Suprapubic skin (tissue), 4 donors: ENCODE measurements around the gene THG1L. TPM values are rescaled to one million over a fixed set of nuclear protein-coding genes. Genes with fewer than 3 reads are reported as not detected.

Experiments used
- DNase-seq, 2 donors: peaks; one replicate each; pipeline ENCODE4 v3.0.0-alpha.2; 2019; ENCODE audit warnings: low spot score in 2 of 2
- H3K27ac ChIP-seq: fragments of 200-600 bp; sonication (generic); one replicate; pipeline ENCODE4 v1.5.1; 2019
- H3K27me3 ChIP-seq: fragments of 200-600 bp; sonication (generic); one replicate; pipeline ENCODE4 v1.5.1; 2019
- H3K36me3 ChIP-seq: fragments of 200-600 bp; sonication (generic); one replicate; pipeline ENCODE4 v1.5.1; 2019
- H3K4me1 ChIP-seq: fragments of 200-600 bp; sonication (generic); one replicate; pipeline ENCODE4 v1.5.1; 2019
- H3K4me3 ChIP-seq: fragments of 200-600 bp; sonication (generic); one replicate; pipeline ENCODE4 v1.5.1; 2019; ENCODE audit warnings: mild to moderate bottlenecking
- H3K9me3 ChIP-seq: fragments of 200-600 bp; sonication (generic); one replicate; pipeline ENCODE4 v1.5.1; 2019
- EP300 ChIP-seq: sonication (generic); formaldehyde crosslinking; IDR thresholded peaks from one replicate; pipeline ENCODE4 v1.6.1; 2017; ENCODE audit warnings: antibody characterized with exemption
- POLR2A ChIP-seq, 2 donors: fragments of 450-650 bp; IDR thresholded peaks; one replicate each; pipeline ENCODE4 v1.6.1; 2017; ENCODE audit warnings: antibody characterized with exemption in 2 of 2, mild to moderate bottlenecking in 2 of 2, moderate library complexity in 2 of 2
- POLR2AphosphoS5 ChIP-seq, 3 donors: sonication (generic); formaldehyde crosslinking; IDR thresholded peaks; one replicate each; pipeline ENCODE4 v1.6.1; 2017; ENCODE audit warnings: antibody characterized with exemption in 3 of 3
- WGBS: methylation state at CpG from one replicate; pipeline ENCODE4 v1.1.5; 2018; 5-methylcytosine and 5-hydroxymethylcytosine counted together
- total RNA-seq, 4 donors: library from RNA; depleted of rRNA; stranded (reverse); fragments of >200 nt; gene quantifications; one replicate each; pipeline ENCODE4 v1.1.0, GENCODE V29; 2016
- TF ChIP-seq, protein P1 (sequence below), 2 donors: fragments of 200-600 bp in 1 of 2; fragments of 450-650 bp in 1 of 2; sonication (generic) in 1 of 2; IDR thresholded peaks; one replicate each; pipeline ENCODE4 v1.5.1; 2016 to 2019; ENCODE audit warnings: antibody characterized with exemption in 2 of 2, mild to moderate bottlenecking in 1 of 2, moderate library complexity in 1 of 2

THG1L gene
- total RNA-seq, 4 donors from 2014 or later: 5.1 to 14.5 (median 11.0) TPM

DNA sequence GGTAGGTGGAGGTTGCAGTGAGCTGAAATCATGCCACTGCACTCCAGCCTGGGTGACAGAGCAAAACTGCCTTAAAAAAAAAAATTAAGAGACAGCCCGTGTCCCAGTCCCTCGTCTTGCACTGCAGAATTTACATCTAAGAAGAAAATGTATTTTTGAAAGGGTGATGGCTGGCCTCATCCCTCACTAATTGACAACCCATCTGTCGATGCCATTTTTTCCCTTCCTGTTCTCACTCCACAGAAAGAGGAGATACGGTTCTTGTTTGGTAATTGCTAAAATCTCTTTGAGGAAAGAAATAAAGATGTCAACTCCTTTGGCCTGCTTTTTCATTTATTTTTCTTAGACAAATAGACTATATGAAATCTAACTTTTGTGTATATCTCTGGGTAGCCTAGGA is 9.9 kb downstream of the THG1L start:
- 58% methylated on average over 4 of the region's 4 CpGs for WGBS

GRCh38 chr5:157743163-157744050 is 12.2 kb downstream of the THG1L start, which contains the start of gene LSM11:
Gene LSM11 (plus strand): TSS chr5:157743712. CDS start chr5:157743751, 39 bp downstream.
- Histone ChIP-seq H3K9me3 (no peaks in the 10 kb centered on the region), H3K4me1 (peaks cover 21% of the 10 kb centered on the region), H3K4me3 (peak within 1 kb of the TSS; percentile 81), H3K27ac (no peak within 1 kb of the TSS), H3K36me3 (peaks cover 16% of the 10 kb centered on the region), H3K27me3 (no peaks in the 10 kb centered on the region)
- WGBS: 1% methylated on average over 9 of the region's 79 CpGs
- TF ChIP-seq POLR2A (IDR thresholded peaks at IDR 0.05): no peak
- TF ChIP-seq POLR2AphosphoS5 (IDR thresholded peaks at IDR 0.05): no peak
- TF ChIP-seq EP300: no peak
- TF ChIP-seq, protein P1, sequence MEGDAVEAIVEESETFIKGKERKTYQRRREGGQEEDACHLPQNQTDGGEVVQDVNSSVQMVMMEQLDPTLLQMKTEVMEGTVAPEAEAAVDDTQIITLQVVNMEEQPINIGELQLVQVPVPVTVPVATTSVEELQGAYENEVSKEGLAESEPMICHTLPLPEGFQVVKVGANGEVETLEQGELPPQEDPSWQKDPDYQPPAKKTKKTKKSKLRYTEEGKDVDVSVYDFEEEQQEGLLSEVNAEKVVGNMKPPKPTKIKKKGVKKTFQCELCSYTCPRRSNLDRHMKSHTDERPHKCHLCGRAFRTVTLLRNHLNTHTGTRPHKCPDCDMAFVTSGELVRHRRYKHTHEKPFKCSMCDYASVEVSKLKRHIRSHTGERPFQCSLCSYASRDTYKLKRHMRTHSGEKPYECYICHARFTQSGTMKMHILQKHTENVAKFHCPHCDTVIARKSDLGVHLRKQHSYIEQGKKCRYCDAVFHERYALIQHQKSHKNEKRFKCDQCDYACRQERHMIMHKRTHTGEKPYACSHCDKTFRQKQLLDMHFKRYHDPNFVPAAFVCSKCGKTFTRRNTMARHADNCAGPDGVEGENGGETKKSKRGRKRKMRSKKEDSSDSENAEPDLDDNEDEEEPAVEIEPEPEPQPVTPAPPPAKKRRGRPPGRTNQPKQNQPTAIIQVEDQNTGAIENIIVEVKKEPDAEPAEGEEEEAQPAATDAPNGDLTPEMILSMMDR (IDR thresholded peaks at IDR 0.05): peak; percentile 94 to 100
- peak; percentile 93 for DNase-seq

More for the DNA sequence above, 9.9 kb downstream of the THG1L start:
- no peak for DNase-seq
- TF ChIP-seq, protein P1 (IDR thresholded peaks at IDR 0.05): no peak
- no peak for TF ChIP-seq POLR2A (IDR thresholded peaks at IDR 0.05)
- no peak for TF ChIP-seq POLR2AphosphoS5 (IDR thresholded peaks at IDR 0.05)
- no peak for TF ChIP-seq EP300
- Histone ChIP-seq H3K27me3 (no peaks in the 10 kb centered on the region), H3K4me1 (peaks cover 21% of the 10 kb centered on the region), H3K4me3 (no peak overlapping the region), H3K36me3 (peaks cover 33% of the 10 kb centered on the region), H3K27ac (no peak overlapping the region), H3K9me3 (no peaks in the 10 kb centered on the region)

DNA sequence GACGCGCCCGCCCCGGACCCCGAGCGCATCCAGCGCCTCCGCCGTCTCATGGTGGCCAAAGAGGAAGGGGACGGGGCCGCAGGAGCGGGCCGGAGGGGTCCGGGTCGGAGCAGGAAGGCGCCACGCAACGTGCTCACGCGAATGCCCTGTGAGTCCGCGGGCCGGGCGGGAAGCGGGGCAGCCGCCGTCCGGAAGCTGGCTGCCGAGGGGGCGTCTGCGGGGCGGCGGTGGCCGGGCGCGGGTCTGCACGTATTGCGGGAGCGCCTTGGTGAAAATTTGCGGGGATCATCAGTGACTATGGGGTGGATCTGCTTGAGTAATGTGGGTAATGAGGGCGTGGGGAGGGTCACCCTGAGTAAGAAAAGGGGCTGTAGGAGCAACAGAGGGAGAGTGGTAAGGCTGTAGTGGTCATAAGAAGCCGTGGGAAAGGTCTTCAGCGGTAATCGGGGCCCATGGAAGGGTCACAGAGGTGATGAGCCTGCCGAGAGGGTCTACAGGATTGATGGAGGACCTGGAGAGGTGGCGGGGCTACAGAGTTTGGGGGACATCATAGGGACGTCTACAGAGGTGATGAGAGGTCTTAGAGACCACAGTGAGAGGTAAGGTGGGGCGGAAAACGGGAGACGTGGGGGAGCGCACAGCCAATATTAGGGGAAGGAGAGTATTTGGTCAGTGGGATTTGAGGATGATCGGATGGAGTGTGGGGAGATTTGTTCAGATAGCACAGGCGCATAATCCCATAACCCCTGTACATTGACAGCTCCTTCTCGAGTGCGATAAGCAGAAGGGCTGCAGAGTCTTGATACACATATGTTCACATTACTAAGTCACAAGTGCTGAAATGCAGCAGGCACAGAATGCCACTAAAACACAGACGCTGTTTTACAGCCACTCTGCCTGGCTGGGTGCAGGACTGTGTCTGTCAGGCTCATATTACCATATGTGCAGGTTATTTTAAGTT is 13.1 kb downstream of the THG1L start:
- peaks cover 7% of the 10 kb centered on the region for H3K36me3 ChIP-seq
- no peaks in the 10 kb centered on the region for H3K9me3 ChIP-seq
- peak overlapping the region; percentile 81 for H3K4me3 ChIP-seq
- WGBS: 6% methylated on average over 46 of the region's 56 CpGs
- H3K27ac ChIP-seq: no peak overlapping the region
- H3K4me1 ChIP-seq: peaks cover 21% of the 10 kb centered on the region
- DNase-seq: peak in 1 of 2 donors; percentile 70
- H3K27me3 ChIP-seq: no peaks in the 10 kb centered on the region
- TF ChIP-seq POLR2A (IDR thresholded peaks at IDR 0.05): no peak
- TF ChIP-seq, protein P1 (IDR thresholded peaks at IDR 0.05): no peak
- TF ChIP-seq POLR2AphosphoS5 (IDR thresholded peaks at IDR 0.05): no peak
- TF ChIP-seq EP300: no peak

DNA sequence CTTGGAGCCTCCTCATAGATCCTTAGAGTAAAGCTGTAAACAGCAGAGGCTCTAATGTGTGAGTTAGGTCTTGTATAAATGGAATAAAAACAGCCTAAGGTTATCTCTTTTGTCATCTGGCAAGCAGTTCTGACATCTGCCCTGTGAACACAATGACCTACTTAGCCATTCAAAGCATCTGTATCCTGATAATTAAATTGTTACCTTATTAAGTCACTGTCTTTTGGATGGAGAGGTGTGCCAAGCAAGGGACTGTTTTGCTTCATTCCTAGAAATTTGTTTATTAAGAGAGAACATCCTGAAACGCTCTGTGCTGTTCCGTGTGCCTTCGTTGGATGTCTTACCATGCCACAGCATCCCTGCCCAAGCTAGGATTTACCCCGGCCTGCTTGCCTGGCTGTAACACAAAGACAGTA is 13.8 kb downstream of the THG1L start:
- no peak for DNase-seq
- H3K4me3 ChIP-seq: peak overlapping the region; percentile 81

DNA sequence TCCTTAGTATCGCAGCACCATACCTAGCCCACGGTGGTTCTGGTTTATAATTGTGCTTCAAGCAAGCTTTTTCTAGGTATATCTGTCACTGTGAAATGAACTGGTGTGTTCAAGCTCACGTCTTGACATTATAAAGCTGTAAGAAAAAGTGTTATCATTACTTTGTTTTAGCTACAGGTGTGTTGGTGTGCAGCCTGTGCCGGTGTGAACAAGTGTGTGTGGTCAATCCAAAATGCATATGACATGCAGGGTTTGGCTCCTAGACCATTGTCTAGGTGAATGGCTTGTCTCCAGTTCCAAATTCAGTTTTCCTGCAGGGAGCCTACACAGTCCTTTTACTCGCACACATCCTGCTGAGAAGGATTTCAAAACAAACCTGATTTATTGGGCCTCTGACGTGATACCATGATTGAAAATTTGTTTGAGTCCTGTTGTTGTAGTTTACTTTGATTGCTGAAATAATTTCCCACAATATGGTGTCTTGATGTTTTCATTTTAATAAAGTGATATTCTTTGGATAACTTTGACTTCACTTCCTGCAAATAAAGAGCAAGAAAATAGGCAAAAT is 16.0 kb downstream of the THG1L start:
- Histone ChIP-seq H3K9me3 (no peaks in the 10 kb centered on the region), H3K27me3 (no peaks in the 10 kb centered on the region), H3K36me3 (peaks cover under 1% of the 10 kb centered on the region), H3K27ac (no peak overlapping the region), H3K4me1 (peaks cover 21% of the 10 kb centered on the region), H3K4me3 (no peak overlapping the region)
- no peak for DNase-seq
- WGBS: 91% methylated on average over 6 of the region's 6 CpGs
- TF ChIP-seq POLR2A (IDR thresholded peaks at IDR 0.05) (no peak), POLR2AphosphoS5 (IDR thresholded peaks at IDR 0.05) (no peak), EP300 (no peak)
- TF ChIP-seq, protein P1 (IDR thresholded peaks at IDR 0.05): no peak

More for the DNA sequence above, 13.8 kb downstream of the THG1L start:
- 71% methylated on average over 4 of the region's 4 CpGs for WGBS
- no peaks in the 10 kb centered on the region for H3K9me3 ChIP-seq
- H3K27ac ChIP-seq: no peak overlapping the region
- peaks cover 21% of the 10 kb centered on the region for H3K4me1 ChIP-seq
- TF ChIP-seq POLR2AphosphoS5 (IDR thresholded peaks at IDR 0.05) (no peak), EP300 (peak; percentile 63), POLR2A (IDR thresholded peaks at IDR 0.05) (no peak)
- H3K36me3 ChIP-seq: no peaks in the 10 kb centered on the region
- H3K27me3 ChIP-seq: no peaks in the 10 kb centered on the region
